HCT116 (cell line): ENCODE measurements around the gene RALB. TPM values are rescaled to one million over a fixed set of nuclear protein-coding genes. Genes with fewer than 3 reads are reported as not detected.

Source experiments
- ATAC-seq: fragments of 200-7000 bp; cut with Tn5 transposase; 2 replicates; pipeline ENCODE4 v1.9.1; 2020; ENCODE audit warnings: mild to moderate bottlenecking, moderate library complexity
- BruUV-seq: library from RNA; stranded (reverse); fragments of 400-500 nt; replicated peaks from 2 replicates; lab custom pipeline; 2021; lab: Mats Ljungman, UMichigan
- CTCF ChIA-PET: fragments of 300-600 bp; sonication (Branson Sonifier 250); formaldehyde crosslinking; loops from one replicate; lab custom pipeline; 2021; ENCODE audit warnings: antibody characterized with exemption; lab: Charles Lee
- POLR2A ChIA-PET: fragments of 300-600, 350-600 bp; sonication (Branson Sonifier 250); formaldehyde crosslinking; loops from one replicate; lab custom pipeline; 2021; ENCODE audit warnings: antibody characterized with exemption; lab: Charles Lee
- RAD21 ChIA-PET, 2 experiments: fragments of 300-600 bp; sonication (Branson Sonifier 250); formaldehyde crosslinking; loops; one replicate each; lab custom pipeline; 2023; ENCODE audit warnings: low total read pairs in 2 of 2; ENCODE audit not compliant: uncharacterized antibody in 2 of 2, unreplicated experiment in 2 of 2, low non-redundant PET in 1 of 2; lab: Charles Lee
- DNase-seq: peaks from one replicate; pipeline ENCODE4 v3.0.0-alpha.2; 2010; ENCODE audit warnings: low read depth, low spot score
- H2AFZ ChIP-seq: fragments of 200-600 bp; shearing (Covaris generic), sonication (generic); 2 replicates; pipeline ENCODE4 v1.6.1; 2017; ENCODE audit warnings: low read depth, mixed run types, mixed read lengths, antibody characterized with exemption, low read length; ENCODE audit not compliant: poor library complexity, severe bottlenecking
- H3K27ac ChIP-seq: 2 replicates; pipeline ENCODE4 v1.5.1; 2012; ENCODE audit warnings: low read depth, low read length
- H3K27me3 ChIP-seq: fragments of 200-600 bp; sonication (generic); 2 replicates; pipeline ENCODE4 v1.6.1; 2016; ENCODE audit warnings: mixed run types, low read length, mixed read lengths; ENCODE audit not compliant: insufficient read depth
- H3K36me3 ChIP-seq, 2 experiments: fragments of 200-500 bp in 1 of 2; fragments of 200-600 bp in 1 of 2; sonication (Bioruptor generic) in 1 of 2; sonication (generic) in 1 of 2; 2 replicates each; pipeline versions ENCODE4 v1.5.1 to v1.6.1; 2014 to 2016; ENCODE audit warnings: low read length in 2 of 2, inconsistent platforms in 1 of 2, mixed read lengths in 1 of 2, mixed run types in 1 of 2; ENCODE audit not compliant: insufficient read depth in 2 of 2, control insufficient read depth in 1 of 2
- H3K4me1 ChIP-seq, 2 experiments: fragments of 200-600 bp in 1 of 2; sonication (generic) in 1 of 2; 2 replicates each; pipeline versions ENCODE4 v1.5.1 to v1.6.1; 2012 to 2017; ENCODE audit warnings: low read length in 2 of 2, inconsistent platforms in 1 of 2, mild to moderate bottlenecking in 1 of 2, mixed read lengths in 1 of 2, mixed run types in 1 of 2, moderate library complexity in 1 of 2; ENCODE audit not compliant: insufficient read depth in 2 of 2, control insufficient read depth in 1 of 2
- H3K4me2 ChIP-seq: fragments of 200-600 bp; sonication (generic); 2 replicates; pipeline ENCODE4 v1.6.1; 2017; ENCODE audit warnings: mixed run types, low read length, mixed read lengths
- H3K4me3 ChIP-seq, 2 experiments: fragments of 200-600 bp in 1 of 2; sonication (generic) in 1 of 2; replicated peaks in 1 of 2; 2 replicates each; pipeline ENCODE4 v1.5.1; 2011 to 2016; ENCODE audit warnings: low read length in 2 of 2, control low read depth in 1 of 2, low read depth in 1 of 2, mild to moderate bottlenecking in 1 of 2, mixed read lengths in 1 of 2, mixed run types in 1 of 2
- H3K79me2 ChIP-seq: fragments of 200-600 bp; sonication (generic); 2 replicates; pipeline ENCODE4 v1.6.1; 2017; ENCODE audit warnings: mild to moderate bottlenecking, mixed run types, low read length, moderate library complexity, mixed read lengths; ENCODE audit not compliant: insufficient read depth
- H3K9ac ChIP-seq: fragments of 200-600 bp; sonication (generic); 2 replicates; pipeline ENCODE4 v1.6.1; 2016; ENCODE audit warnings: low read length, mixed read lengths
- H3K9me2 ChIP-seq: fragments of 200-600 bp; sonication (generic), shearing (Covaris generic); 2 replicates; pipeline ENCODE4 v1.6.1; 2017; ENCODE audit warnings: mixed run types, mild to moderate bottlenecking, moderate library complexity; ENCODE audit not compliant: insufficient read depth
- H3K9me3 ChIP-seq, 2 experiments: fragments of 200-500 bp in 1 of 2; fragments of 200-600 bp in 1 of 2; sonication (Bioruptor generic) in 1 of 2; sonication (generic) in 1 of 2; 2 replicates each; pipeline ENCODE4 v1.6.1; 2014 to 2017; ENCODE audit warnings: low read length in 2 of 2, mixed read lengths in 2 of 2, inconsistent platforms in 1 of 2, low read depth in 1 of 2, mild to moderate bottlenecking in 1 of 2, mixed run types in 1 of 2, moderate library complexity in 1 of 2; ENCODE audit not compliant: control insufficient read depth in 1 of 2, insufficient read depth in 1 of 2
- H4K20me1 ChIP-seq: fragments of 200-600 bp; sonication (generic), shearing (Covaris generic); 2 replicates; pipeline ENCODE4 v1.6.1; 2017; ENCODE audit warnings: mixed run types, mild to moderate bottlenecking, moderate library complexity; ENCODE audit not compliant: insufficient read depth
- ATF3 ChIP-seq: IDR thresholded peaks from 2 replicates; pipeline ENCODE4 v1.6.1; 2012
- CBX3 ChIP-seq: IDR thresholded peaks from 2 replicates; pipeline ENCODE4 v1.6.1; 2012; ENCODE audit warnings: low read depth
- CEBPB ChIP-seq: IDR thresholded peaks from 2 replicates; pipeline ENCODE4 v1.6.1; 2012; ENCODE audit warnings: low read depth
- CTCF ChIP-seq, 3 experiments: fragments of 200-600 bp in 1 of 3; sonication (generic) in 1 of 3; IDR thresholded peaks in 2 of 3; conservative IDR thresholded peaks in 1 of 3; 2 replicates each; pipeline ENCODE4 v1.5.1; 2012 to 2017; ENCODE audit warnings: low read depth in 2 of 3, low read length in 2 of 3, antibody characterized with exemption in 1 of 3, borderline replicate concordance in 1 of 3, control low read depth in 1 of 3, mild to moderate bottlenecking in 1 of 3, mixed read lengths in 1 of 3, mixed run types in 1 of 3, moderate library complexity in 1 of 3; ENCODE audit not compliant: insufficient read depth in 1 of 3
- EGR1 ChIP-seq: IDR thresholded peaks from 2 replicates; pipeline ENCODE4 v1.6.1; 2012; ENCODE audit warnings: low read depth
- EZH2 ChIP-seq: fragments of 200-600 bp; sonication (generic); IDR thresholded peaks from 2 replicates; pipeline ENCODE4 v1.6.1; 2017; ENCODE audit warnings: antibody characterized with exemption, mixed run types
- EZH2phosphoT487 ChIP-seq: fragments of 200-600 bp; IDR thresholded peaks from 2 replicates; pipeline ENCODE4 v1.6.1; 2018; ENCODE audit warnings: antibody characterized with exemption, borderline replicate concordance
- FOSL1 ChIP-seq: IDR thresholded peaks from 2 replicates; pipeline ENCODE4 v1.6.1; 2012; ENCODE audit warnings: low read depth
- JUND ChIP-seq: IDR thresholded peaks from 2 replicates; pipeline ENCODE4 v1.6.1; 2012
- MAX ChIP-seq: IDR thresholded peaks from 2 replicates; pipeline ENCODE4 v1.6.1; 2012
- POLR2A ChIP-seq: IDR thresholded peaks from 2 replicates; pipeline ENCODE4 v1.7.0; 2011; ENCODE audit warnings: borderline replicate concordance; ENCODE audit not compliant: insufficient read depth, insufficient read length; ENCODE audit errors: extremely low read depth
- REST ChIP-seq: IDR thresholded peaks from 2 replicates; pipeline ENCODE4 v1.6.1; 2012; ENCODE audit warnings: low read depth
- SIN3A ChIP-seq: IDR thresholded peaks from 2 replicates; pipeline ENCODE4 v1.6.1; 2012; ENCODE audit warnings: low read depth
- SP1 ChIP-seq: IDR thresholded peaks from 2 replicates; pipeline ENCODE4 v1.6.1; 2012; ENCODE audit warnings: low read depth
- ZBTB33 ChIP-seq: IDR thresholded peaks from 2 replicates; pipeline ENCODE4 v1.6.1; 2011; ENCODE audit warnings: mild to moderate bottlenecking, low read length, moderate library complexity; ENCODE audit not compliant: insufficient replicate concordance; ENCODE audit errors: extremely low read depth
- ZFX ChIP-seq: fragments of 450-650 bp; IDR thresholded peaks from 2 replicates; pipeline ENCODE4 v1.6.1; 2017
- intact Hi-C: fragments of 100-400 bp; cut with micrococcal nuclease; formaldehyde crosslinking; loops from 2 replicates; pipeline ENCODE4 v1.10.0; 2022
- total RNA-seq: library from RNA; stranded (reverse); gene quantifications from one replicate; pipeline ENCODE4 v1.2.1, GENCODE V29; 2021; ENCODE audit not compliant: unreplicated experiment

RALB gene
- total RNA-seq, 1 experiment from 2014 or later = 42.8 TPM

GRCh38 chr2:120319686-120320317 lies 67.2 kb downstream of the RALB start:
- DNase-seq (no peak), ATAC-seq (no peak)
- Histone ChIP-seq H3K27ac (no peak overlapping the region), H3K79me2 (no peaks in the 10 kb centered on the region), H3K27me3 (no peaks in the 10 kb centered on the region), H3K9ac (no peak overlapping the region), H3K4me3 (no peak overlapping the region), H2AFZ (no peak overlapping the region), H3K4me2 (no peak overlapping the region), H3K36me3 (no peaks in the 10 kb centered on the region), H3K9me2 (no peaks in the 10 kb centered on the region), H3K9me3 (no peaks in the 10 kb centered on the region), H3K4me1 (peaks cover 2 to 9% of the 10 kb centered on the region in 2 experiments; a peak in 3 of 4 replicates), H4K20me1 (no peaks in the 10 kb centered on the region)
- ChIA-PET POLR2A (no interaction called here), CTCF (no interaction called here), RAD21 (no interaction called here)
- no peak for TF ChIP-seq EZH2
- no peak for TF ChIP-seq CBX3
- no peak for TF ChIP-seq SIN3A
- no peak for TF ChIP-seq ZFX
- no peak for TF ChIP-seq POLR2A
- TF ChIP-seq REST = no peak
- TF ChIP-seq EZH2phosphoT487 = no peak
- TF ChIP-seq SP1 = no peak
- no peak for TF ChIP-seq CTCF (IDR thresholded peaks at IDR 0.05 in 2 of 3, conservative IDR thresholded peaks at IDR 0.05 in 1 of 3; ENCODE audit: borderline replicate concordance in 1 of 3, insufficient read depth in 1 of 3, low read depth in 2 of 3, low read length in 2 of 3)
- TF ChIP-seq FOSL1 = no peak
- TF ChIP-seq JUND = no peak
- no peak for TF ChIP-seq ZBTB33
- TF ChIP-seq EGR1 = no peak
- no peak for TF ChIP-seq CEBPB
- no peak for TF ChIP-seq MAX
- TF ChIP-seq ATF3 = no peak
- intact Hi-C loops = no loop called here
- BruUV-seq = no TSS peak
